HL-60/S4 treated with phorbol 12-myristate 13-acetate at 8.2 ng/mL for 4 days and 3 days (cell line): Measurements from ENCODE around the gene RPL13.

Experiments used
- in situ Hi-C: fragments of 300-500 bp; cut with MboI; formaldehyde crosslinking; loops from 2 replicates; pipeline ENCODE4 v1.15.0; 2022; ENCODE audit warnings: low sequenced_read_pairs

The RPL13 gene

DNA sequence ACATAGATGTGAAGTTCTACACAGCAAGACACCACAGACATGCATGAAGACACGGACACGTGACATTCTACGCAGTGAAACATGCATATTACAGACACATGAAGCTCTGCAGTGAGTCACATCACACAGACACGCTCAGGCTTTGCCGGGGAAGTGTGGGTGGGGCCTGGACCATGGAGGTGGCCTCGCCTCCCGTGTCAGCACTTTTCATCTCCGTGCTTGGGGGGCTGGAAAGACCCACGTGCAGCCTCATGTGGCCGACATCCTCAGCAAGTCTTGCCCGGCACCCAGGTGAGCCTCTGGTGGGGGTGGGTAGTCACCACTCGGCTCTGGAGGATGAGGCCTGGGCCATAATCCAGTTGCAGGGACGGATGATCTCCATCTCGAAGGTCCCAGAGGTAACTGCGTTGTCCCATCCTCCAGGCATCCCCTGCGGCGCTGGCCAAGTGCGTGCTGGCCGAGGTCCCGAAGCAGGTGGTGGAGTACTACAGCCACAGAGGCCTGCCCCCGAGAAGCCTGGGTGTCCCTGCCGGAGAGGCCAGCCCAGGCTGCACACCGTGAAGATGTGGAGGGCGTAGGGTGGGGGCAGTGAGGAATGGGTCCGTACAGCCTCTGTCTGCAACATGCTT is 35.7 kb downstream of the RPL13 start:
- in situ Hi-C loops = no loop called here

DNA sequence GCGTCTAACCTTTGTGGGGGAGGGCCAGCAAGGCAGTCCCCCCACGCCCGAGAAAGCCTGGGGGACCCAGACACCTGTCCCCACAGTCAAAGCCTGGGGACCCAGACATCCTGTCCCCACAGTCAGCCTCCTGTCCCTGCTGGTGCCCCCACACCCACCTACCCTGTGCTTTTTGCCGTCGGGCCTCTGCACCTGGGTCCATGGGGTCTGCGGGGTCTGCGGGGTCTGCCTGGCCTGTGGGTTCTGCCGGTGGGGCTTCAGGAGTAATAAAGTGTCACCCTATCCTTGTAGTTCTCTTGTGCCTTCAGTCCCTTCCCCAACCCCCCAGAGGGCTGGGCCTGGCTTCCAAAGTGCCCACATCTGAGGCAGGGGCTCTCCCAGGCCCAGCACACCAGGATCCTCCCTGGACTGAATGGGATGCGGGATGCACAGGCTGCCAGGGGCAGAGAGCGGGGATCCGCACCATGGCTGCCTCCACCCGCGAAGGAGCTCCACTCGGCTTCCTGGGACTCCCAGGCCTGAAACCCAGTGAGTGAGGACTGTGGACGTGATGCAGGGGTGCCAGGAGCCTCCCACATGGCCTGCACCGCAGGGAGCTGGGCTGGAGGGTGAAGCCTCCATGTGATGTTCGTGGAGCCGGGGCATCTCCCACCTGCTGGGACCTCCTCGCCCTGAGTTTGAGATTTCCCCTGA is 36.6 kb downstream of the RPL13 start:
- in situ Hi-C loops = no loop called here

DNA sequence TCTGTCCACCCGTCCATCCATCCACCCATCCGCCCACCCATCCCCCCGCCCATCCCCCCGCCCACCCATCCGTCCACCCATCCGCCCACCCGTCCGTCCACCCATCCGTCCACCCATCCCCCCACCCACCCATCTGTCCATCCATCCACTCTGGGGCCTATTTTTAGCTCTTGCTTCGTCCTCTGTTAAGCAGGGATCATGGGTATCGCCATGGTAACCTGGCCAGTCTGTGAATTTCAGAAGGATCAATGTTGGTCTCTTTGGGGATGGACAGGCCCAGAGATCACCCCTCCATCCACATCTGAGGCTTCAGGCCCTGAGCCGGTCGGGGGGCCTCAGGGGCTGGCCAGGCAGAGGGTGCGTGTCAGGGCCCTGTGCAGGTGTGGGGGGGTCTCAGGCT is 37.7 kb downstream of the RPL13 start:
- in situ Hi-C loops = no loop called here

DNA sequence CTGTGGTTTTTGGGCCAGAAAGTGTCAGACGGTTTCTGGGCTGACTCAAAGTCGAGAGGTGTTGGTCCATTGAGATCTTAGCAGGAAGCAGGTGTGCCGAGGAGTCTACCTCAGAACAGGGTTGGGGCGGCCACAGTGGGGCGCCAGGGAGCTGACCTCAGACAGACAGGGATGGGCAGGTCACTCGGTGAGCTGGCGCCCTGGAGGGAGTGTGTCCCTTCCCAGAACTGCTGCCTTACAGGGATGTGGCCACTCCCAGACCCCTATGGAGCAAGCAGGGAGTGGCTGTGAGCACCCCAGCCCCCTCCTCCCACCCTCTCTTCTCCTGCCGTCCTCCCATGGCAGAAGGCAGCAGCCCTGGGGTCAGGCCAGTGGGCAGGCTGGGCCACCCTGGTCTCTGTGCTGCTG is 39.0 kb downstream of the RPL13 start:
- in situ Hi-C loops = no loop called here

DNA sequence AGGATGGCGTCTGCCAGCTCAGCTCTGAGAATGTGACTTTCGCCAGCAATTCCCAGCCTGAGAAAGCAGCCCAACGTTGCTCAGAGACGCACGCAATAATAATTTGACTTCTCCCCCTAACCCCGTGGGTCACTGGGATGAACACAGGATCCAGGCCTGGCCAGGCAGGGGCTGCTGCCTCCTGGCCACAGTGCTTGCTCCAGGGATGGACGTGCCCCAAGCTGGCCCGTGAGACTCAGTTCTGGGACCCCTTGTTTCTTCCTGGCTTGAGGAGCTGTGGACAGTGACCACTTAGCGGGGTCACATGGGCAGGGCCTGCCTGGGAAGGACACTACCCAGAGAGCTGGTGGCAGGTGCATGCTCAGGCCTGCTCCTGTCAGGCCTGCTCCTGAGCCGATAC is 39.4 kb downstream of the RPL13 start:
- in situ Hi-C loops = no loop called here

DNA sequence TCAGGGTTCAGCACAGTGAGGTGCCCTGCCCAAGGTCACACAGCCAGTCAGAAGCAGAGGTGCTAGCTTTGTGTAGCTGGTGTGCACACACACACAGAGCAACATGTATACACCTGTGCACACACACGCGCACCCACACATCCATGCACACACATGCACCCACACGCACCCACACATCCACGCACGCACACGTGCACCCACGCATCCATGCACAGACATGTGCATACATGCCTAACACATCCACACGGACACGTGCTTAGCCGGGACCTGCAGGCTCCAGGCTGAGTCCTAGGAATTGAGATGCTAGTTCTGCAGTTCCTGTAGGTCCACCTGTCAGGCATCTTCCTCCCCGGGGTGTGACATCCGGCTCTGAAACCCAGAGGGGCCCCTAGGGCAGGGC is 39.9 kb downstream of the RPL13 start:
- in situ Hi-C loops = no loop called here

DNA sequence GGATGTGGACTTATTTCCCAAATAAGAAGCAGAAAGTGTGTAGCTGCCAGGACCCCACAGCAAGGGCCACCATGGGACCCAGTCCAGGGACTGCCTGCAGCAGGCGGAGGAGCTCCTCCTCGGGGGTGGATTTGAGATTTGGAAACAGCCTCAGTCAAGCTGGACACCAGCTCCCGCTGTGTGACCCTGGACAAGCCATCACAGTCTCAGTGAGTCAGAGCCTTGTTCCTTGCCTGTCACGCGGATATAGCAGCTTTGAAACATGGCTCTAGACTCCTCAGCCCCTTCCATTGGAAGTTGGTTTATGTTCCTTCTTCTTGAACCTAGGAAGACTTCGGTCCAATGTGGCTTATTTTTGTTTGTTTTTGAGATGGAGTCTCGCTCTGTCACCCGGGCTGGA is 40.5 kb downstream of the RPL13 start:
- in situ Hi-C loops = no loop called here

DNA sequence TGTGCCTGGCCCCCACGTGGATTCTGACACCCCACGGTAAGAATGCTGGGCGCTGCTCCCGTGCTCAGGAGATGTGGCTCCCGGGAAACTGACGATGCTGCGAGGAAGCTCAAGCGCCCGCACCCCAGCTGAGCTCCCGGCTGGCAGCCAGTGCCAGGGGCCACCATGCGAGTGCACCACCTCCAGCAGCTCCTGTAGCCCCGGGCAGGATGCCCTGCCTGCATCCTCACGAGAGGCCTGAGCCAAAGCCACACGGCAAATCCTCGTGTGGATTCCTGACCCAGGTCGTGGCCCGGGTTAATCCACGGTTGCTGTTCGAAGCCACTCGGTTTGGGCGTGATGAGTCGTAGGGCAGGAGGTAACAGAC is 41.4 kb downstream of the RPL13 start:
- in situ Hi-C loops = no loop called here

DNA sequence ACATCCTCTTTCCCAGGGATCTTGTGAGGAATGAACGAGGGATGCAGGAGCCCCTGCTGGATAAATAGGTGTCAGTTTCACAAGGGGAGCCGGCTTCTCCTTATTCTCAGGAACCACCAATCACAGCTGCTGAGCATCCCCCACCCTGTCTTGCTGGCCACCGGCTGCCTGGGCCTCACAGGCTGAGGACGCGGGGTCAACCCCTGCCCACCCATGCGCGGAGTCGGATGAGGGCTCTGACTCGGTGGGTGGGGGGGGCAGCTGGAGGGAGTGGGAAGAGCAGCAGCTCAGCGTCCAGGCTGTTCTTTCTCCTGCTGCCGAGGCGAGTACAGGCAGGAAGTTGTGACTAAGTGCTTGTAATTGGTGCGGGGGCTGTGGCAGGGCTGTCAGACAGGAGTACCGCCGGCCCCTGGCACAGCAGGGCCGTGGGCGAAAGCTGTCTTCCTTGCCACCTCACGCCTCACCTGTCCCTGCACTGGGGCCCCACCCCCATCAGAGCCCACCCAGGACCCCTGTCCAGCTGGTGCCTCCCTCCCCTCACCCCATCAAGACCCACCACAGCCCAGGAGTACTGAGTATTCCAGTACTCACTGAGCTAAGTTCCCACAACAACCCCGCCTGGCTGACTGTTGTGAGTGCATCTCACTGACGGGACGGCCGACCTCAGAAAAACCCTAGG is 41.9 kb downstream of the RPL13 start:
- in situ Hi-C loops = no loop called here

DNA sequence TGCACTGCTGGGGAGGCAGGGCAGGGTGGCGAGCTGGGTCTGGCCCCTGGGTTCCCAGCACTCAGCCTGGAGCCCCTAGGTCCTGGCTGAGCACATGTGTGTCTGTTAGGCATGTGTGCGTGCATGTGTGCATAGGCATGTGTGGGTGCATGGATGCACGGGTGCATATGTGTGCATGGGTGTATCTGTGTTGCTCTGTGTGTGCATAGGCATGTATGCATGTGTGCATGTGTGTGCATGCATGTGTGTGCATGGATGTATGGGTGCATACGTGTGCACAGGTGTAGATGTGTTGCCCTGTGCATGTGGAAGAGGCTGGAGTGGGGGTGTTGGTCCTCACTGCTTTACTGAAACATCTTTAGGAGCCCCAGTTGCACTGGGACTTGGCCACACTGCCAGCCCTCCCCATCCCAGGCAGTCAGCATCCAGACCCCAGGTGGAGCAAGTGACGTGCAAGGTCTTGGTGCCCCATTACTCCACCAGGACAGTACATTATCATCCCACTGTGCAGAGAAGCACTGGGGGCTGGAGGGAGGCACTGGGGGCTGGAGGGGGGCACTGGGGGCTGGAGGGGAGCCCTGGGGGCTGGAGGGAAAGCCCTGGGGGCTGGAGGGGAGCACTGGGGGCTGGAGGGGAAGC is 42.6 kb downstream of the RPL13 start:
- in situ Hi-C loops = no loop called here

DNA sequence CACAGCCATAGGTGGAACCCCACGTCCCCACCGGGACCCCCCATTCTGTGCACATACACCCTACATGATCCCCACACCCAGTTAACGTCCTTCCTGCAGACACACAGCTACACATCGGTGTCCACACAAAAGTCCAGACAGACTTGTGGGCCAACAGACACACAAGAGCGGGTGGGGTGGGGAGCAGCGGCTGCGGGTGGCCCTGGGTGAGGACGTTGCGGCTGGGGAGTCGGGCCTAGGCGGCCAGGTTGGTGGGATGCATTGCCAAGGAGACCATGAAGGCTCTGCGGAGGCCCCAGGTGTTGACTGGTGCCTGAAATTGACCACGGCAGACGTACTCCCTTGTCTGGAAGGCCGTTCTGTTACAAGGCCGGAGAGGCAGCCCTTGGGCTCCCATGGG is 44.3 kb downstream of the RPL13 start:
- in situ Hi-C loops = no loop called here

DNA sequence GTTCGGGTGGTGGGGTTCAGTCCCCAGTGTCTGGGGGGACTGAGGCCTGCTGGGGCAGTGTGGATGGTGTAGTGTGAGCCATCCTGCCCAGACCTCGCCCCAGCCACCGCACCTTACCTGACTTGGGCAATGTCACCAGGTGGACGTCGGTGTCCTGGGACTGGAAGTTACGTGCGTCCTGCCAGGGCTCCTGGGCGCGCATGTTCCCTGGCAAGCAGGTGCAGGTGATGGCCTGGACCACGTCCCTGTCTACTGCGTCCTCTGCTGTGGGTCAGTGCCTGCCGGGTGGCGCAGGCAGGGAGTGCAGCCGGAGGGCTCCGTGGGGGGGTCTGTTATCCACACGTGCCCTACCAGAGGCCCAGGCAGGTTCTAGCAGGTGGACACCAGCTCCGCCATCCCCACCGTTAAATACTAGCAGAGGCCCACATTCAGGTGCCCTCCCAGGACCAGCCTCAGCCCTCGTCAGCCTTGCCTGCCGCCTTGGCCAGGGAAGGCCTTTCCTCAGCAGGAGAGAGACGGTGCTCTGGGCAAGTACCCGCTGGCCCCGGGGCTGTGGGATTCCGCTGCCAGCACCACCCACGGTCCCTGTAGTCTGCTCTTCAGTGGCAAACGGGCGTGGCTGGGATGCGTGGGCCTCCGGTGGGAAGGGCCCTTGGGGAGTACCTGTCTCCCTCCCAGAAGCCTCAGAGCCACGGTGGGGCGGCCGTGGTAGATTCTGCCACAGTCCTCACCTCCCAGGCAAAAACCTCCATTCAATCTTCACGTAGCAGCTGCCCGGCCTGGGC is 44.9 kb downstream of the RPL13 start:
- in situ Hi-C loops = no loop called here

DNA sequence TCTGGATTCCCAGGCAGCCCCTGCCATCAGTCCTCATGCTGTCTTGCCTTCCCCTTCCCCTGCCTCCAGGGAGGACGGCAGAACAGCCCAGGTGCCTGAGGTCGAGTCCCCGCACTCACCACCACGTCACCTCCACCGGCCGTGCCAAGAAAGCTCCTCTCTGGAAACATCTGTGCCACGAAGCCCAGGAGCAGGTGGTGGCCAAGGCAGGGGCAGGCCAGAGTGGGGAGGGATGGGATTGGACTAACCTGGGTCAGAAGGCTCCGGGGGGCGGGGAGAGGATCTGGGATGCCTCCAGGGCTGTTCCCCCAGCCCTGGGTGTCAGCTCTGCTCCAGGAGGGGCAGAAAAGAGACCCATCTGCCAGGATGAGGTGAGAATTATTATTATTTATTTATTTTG is 45.5 kb downstream of the RPL13 start:
- in situ Hi-C loops = no loop called here

DNA sequence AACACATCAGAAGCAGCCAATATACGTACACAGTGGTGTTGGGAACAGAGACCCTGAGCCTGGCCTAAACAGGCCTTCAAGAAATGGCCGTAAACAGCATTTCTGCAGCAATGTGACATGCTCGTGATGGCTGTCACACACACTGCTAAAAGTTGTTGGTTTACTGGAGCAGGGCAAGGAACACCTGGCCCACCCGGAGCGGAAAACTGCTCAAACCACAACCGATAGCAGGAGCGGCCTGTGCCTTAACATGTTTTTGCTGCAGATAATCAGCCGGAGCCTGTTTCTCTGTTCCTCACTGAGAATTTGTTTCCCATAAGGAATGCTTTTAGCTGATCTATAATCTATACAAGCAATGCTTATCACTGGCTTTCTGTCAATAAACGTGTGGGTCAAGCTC is 47.0 kb downstream of the RPL13 start:
- in situ Hi-C loops = no loop called here

DNA sequence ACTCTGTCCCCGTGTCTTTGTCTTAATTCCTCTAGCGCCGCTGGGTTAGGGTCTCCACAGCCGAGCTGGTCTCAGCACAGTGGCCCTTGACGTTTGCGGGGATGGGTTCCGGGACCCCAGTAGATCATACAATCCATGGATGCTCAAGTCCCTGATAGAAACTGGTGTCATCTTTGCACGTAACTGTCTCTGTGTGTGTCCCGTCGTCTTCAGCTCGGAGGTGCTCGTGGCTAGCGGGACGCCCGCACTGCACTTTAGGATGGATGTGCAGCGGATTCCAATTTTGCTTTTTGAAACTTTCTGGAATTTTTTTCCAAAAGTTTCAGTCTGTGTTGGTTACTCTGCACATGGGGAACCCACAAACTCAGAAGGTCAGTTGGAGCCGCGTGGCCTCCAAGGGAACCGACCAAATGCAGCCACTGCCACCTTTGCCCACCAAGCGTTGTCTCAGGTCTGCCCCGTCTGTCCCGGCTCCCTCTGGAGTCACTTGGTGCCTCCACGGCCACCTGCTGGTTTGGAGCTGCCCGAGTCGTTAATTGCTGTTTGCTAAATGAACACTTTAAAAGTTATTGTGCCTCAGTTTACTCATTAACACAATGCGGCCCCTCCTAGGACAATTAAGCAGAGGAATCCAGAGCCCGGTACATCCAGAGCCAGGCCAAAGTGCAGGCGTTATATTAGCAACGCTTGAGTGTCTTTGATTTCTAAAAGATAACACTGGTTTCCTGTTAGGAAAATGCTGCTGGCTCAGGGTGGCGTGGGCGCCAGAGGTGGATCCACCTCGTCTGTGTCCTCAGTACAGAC is 47.7 kb downstream of the RPL13 start:
- in situ Hi-C loops = no loop called here

DNA sequence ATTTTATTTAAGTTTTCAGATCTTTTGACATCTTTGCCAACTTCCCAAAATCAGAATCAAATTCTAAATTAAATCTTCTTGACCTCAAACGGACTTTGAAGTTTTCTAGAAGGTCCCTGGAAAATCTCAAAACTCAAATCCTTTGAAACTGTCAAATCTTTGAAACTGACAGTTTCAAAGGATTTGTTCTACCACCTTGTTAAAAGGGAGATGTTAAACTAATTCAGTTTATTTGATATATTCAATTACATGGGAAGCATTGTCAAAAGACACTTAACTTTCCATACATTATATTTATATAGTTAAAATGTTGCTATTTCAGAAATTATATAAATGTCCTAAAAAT is 49.6 kb downstream of the RPL13 start:
- in situ Hi-C loops = no loop called here

DNA sequence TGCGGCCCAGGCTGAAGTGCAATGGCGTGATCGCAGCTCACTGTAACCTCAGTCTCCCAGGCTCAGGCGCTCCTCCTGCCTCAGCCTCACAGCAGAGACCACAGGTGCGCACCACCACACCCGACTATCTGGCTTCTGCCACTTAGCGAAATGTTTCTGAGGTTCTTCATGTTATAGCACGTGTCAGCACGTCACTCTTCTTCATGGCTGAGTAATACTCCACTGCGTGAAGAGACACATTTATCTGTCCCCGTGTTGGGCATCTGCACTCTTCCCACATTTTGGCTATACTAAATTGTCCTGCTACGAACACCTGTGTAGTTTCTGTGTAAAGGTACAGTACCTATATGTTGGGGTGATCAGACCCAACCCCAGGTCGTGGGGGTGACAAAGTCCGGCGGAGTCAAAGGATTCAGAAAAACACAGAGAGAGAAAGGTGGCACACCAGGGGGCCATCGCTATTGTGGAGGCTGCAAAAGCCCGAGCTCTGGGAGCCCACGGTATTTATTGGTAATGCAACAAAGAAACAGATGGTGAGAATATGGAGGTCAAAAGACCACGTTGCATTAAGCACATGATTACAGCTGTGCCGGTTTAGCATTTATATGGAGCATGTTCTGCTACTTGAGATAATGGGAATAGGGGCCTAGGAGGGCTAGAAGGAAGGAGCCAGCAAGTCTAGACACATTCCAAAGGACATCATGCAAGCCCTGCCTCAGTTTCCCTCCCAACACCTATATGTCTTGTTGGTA is 52.1 kb downstream of the RPL13 start:
- in situ Hi-C loops = no loop called here

DNA sequence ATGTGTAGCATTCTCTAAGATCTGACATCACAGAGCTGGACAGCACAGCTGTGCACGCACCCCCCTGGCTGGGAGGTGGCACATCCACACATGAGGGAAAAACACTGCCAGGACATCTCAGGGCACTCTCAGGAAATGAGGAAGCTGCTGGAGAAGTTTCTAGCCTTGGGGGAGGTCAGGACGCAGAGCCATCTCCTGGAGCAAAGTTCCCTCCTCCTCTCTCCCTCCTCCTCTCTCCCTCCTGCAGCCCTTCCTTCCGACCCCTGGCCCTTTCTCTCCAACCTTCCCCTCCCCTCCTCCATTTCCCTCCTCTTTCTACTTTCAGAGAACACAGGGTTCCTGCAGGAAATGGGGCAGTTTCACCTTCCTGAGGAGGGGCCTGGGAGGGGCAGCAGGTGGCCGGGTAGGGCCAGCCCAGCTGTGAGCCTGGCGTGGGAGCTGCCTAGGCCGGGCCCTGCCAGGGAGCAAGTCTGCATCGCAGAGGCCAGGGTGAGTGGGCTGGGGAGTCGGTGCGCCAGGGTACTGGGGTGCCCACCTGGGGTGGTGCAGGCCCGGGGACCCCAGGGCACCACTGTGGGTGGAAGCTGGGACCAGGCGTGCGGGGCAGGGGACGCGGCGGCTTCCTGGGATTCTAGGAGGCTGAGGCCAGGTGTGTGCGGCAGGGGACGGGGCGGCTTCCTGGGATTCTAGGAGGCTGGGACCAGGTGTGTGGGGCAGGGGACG is 52.9 kb downstream of the RPL13 start, which contains the start of gene DPEP1:
DPEP1 (plus strand) TSS at position 412 of the 723 bp plus-strand sequence. CDS start 16,769 bp downstream, outside the sequence.
- in situ Hi-C loops = no loop called here

DNA sequence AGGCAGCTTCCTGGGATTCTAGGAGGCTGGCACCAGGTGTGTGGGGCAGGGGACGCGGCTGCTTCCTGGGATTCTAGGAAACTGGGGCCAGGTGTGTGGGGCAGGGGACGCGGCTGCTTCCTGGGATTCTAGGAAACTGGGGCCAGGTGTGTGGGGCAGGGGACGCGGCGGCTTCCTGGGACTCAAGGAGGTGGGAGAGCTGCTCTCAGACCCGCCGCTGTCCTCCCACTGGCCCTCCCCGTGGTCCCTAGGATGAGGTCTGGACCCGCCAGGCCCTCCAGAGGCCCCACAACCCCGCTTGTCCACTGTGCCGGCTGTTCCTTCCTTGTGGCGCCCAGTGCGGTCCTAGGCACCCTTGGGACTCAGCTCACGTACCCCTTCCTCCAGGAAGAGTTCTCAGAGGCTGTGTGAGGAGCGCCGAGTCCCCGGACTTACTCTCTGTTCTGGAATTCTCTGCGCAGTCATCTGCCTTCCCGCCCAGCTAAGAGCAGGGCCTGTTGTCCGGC is 53.5 kb downstream of the RPL13 start:
- in situ Hi-C loops = no loop called here
